Body of pancreas (tissue), 4 donors: ENCODE measurements around the gene MXD4. TPM values are rescaled to one million over a fixed set of nuclear protein-coding genes. Genes with fewer than 3 reads are reported as not detected.

Experiments
- ATAC-seq: fragments of 150-250 bp; one replicate; pipeline ENCODE4 v1.9.1; 2016
- DNase-seq, 4 donors: peaks; one replicate each; pipeline ENCODE4 v3.0.0-alpha.2; 2019
- H3K27ac ChIP-seq, 4 donors: fragments of 200-600 bp; sonication (generic); 1 replicate in 3 of 4; 2 replicates in 1 of 4; pipeline versions ENCODE4 v1.5.1 to v1.6.1; 2016 to 2019; ENCODE audit warnings: mild to moderate bottlenecking in 1 of 4, mixed read lengths in 1 of 4, moderate library complexity in 1 of 4
- H3K27me3 ChIP-seq, 2 donors: fragments of 200-600 bp; sonication (generic); one replicate each; pipeline ENCODE4 v1.6.0; 2016; ENCODE audit warnings: mild to moderate bottlenecking in 1 of 2
- H3K36me3 ChIP-seq, 2 donors: fragments of 200-600 bp; sonication (generic); replicated peaks in 1 of 2; 2 replicates each; pipeline ENCODE4 v1.5.1; 2016; ENCODE audit warnings: low read depth in 2 of 2; ENCODE audit not compliant: insufficient read depth in 1 of 2
- H3K4me1 ChIP-seq: fragments of 200-600 bp; sonication (generic); one replicate; pipeline ENCODE4 v1.6.0; 2016
- H3K4me3 ChIP-seq, 2 donors: fragments of 200-600 bp; sonication (generic); 1 replicate in 1 of 2; 2 replicates in 1 of 2; pipeline ENCODE4 v1.5.1; 2016 to 2019
- H3K9me3 ChIP-seq, 3 donors: fragments of 200-600 bp; sonication (generic); 1 replicate in 2 of 3; 2 replicates in 1 of 3; pipeline ENCODE4 v1.5.1; 2016
- POLR2A ChIP-seq, 3 donors: fragments of 450-650 bp; IDR thresholded peaks; one replicate each; pipeline ENCODE4 v1.6.1; 2016; ENCODE audit warnings: antibody characterized with exemption in 3 of 3, mild to moderate bottlenecking in 2 of 3
- WGBS, 2 donors: methylation state at CpG; one replicate each; pipeline ENCODE4 v1.1.5; 2017; 5-methylcytosine and 5-hydroxymethylcytosine counted together
- intact Hi-C: fragments of 100-400 bp; cut with DNase I; formaldehyde crosslinking; loops from one replicate; pipeline ENCODE4 v1.15.1; 2023
- total RNA-seq, 2 donors: library from RNA; depleted of rRNA; stranded (reverse); fragments of >200 nt; gene quantifications; one replicate each; pipeline ENCODE4 v1.1.0, GENCODE V29; 2016
- TF ChIP-seq, protein P1 (sequence below), 7 experiments: fragments of 450-650 bp in 4 of 7; fragments of 200-600 bp in 3 of 7; sonication (generic) in 3 of 7; IDR thresholded peaks; one replicate each; pipeline ENCODE4 v1.5.1; 2016 to 2019; ENCODE audit warnings: antibody characterized with exemption in 7 of 7

The MXD4 gene
- total RNA-seq, 2 donors from 2014 or later, result 40.7 to 45.5 TPM

- ATAC-seq, result no peak
- 83 to 85% methylated on average over 8 to 17 of the region's 18 CpGs for WGBS, 2 donors
- Histone ChIP-seq H3K36me3 (no peaks in the 10 kb centered on the region), H3K27ac (no peak overlapping the region), H3K27me3 (no peaks in the 10 kb centered on the region), H3K9me3 (no peaks in the 10 kb centered on the region), H3K4me1 (peaks cover 17% of the 10 kb centered on the region), H3K4me3 (no peak overlapping the region)
- intact Hi-C loops, result loop anchor here (10.0 kb wide), 1 partner anchor 157 kb away; no protein-coding TSS in a partner anchor
- TF ChIP-seq, protein P1, sequence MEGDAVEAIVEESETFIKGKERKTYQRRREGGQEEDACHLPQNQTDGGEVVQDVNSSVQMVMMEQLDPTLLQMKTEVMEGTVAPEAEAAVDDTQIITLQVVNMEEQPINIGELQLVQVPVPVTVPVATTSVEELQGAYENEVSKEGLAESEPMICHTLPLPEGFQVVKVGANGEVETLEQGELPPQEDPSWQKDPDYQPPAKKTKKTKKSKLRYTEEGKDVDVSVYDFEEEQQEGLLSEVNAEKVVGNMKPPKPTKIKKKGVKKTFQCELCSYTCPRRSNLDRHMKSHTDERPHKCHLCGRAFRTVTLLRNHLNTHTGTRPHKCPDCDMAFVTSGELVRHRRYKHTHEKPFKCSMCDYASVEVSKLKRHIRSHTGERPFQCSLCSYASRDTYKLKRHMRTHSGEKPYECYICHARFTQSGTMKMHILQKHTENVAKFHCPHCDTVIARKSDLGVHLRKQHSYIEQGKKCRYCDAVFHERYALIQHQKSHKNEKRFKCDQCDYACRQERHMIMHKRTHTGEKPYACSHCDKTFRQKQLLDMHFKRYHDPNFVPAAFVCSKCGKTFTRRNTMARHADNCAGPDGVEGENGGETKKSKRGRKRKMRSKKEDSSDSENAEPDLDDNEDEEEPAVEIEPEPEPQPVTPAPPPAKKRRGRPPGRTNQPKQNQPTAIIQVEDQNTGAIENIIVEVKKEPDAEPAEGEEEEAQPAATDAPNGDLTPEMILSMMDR (IDR thresholded peaks at IDR 0.05), result no peak
- TF ChIP-seq POLR2A (IDR thresholded peaks at IDR 0.05), result no peak
- no peak for DNase-seq
These were observed 5.5 kb upstream of the MXD4 start for GRCh38 chr4:2267320-2267811.

DNA sequence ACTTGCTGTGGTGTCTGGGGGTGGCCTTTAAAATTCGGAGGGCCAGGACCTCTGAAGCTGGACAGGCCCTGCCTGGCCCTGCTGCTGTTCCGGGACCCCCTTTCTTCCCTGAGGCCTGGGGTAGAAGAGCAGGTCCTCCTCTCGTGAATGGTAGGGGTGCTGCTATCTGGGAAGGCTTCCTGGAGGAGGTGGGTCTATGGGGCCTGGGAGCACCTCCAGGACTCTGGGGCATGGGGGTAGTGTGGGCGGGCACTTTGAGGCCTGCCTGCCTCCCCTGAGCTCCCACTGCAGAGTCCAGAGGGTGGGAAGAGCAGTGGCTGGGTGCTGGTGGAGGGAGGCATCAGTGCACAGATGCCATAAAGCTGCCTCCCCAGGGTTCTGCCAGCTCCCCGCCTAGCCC is 4.9 kb upstream of the MXD4 start:
- ATAC-seq (no peak), DNase-seq (no peak)
- Histone ChIP-seq H3K27me3 (no peaks in the 10 kb centered on the region), H3K9me3 (no peaks in the 10 kb centered on the region), H3K27ac (no peak overlapping the region), H3K4me3 (no peak overlapping the region), H3K4me1 (peaks cover 17% of the 10 kb centered on the region), H3K36me3 (no peaks in the 10 kb centered on the region)
- TF ChIP-seq POLR2A (IDR thresholded peaks at IDR 0.05), result no peak
- TF ChIP-seq, protein P1 (IDR thresholded peaks at IDR 0.05), result no peak
- intact Hi-C loops, result loop anchor here (10.0 kb wide), 1 partner anchor 158 kb away; no protein-coding TSS in a partner anchor
- WGBS, 2 donors, result 13 to 73% methylated on average over 1 to 5 of the region's 5 CpGs

DNA sequence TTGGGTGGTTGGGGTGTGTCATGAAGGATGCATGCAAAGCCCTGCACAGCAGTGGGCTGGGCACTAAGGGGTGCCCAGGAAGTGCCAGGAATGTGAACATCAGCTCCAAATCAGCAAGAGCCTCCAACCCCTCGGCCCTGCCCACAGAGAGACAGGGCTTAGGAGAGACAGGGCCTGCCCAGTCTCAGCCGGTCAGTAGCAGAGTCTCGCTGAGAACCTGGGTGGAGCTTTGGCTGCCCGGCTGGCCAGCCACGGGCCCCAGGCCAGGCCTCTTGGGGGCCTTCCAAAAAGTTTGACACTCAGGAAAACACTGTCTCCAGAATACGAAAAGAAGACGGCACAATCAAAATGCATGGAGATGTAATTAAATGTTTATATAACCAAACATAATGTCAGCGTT is 4.3 kb upstream of the MXD4 start:
- DNase-seq, result peak in 2 of 4 donors; percentile 39 to 61
- ATAC-seq, result no peak
- 29% methylated on average over 7 to 8 of the region's 8 CpGs for WGBS, 2 donors
- no peak for TF ChIP-seq POLR2A (IDR thresholded peaks at IDR 0.05)
- TF ChIP-seq, protein P1 (IDR thresholded peaks at IDR 0.05), result no peak
- intact Hi-C loops, result loop anchor here (10.0 kb wide), 1 partner anchor 159 kb away; no protein-coding TSS in a partner anchor
- no peak overlapping the region for H3K4me3 ChIP-seq
- H3K27ac ChIP-seq, result no peak overlapping the region
- no peaks in the 10 kb centered on the region for H3K27me3 ChIP-seq
- no peaks in the 10 kb centered on the region for H3K9me3 ChIP-seq
- H3K36me3 ChIP-seq, result no peaks in the 10 kb centered on the region
- peaks cover 17% of the 10 kb centered on the region for H3K4me1 ChIP-seq

DNA sequence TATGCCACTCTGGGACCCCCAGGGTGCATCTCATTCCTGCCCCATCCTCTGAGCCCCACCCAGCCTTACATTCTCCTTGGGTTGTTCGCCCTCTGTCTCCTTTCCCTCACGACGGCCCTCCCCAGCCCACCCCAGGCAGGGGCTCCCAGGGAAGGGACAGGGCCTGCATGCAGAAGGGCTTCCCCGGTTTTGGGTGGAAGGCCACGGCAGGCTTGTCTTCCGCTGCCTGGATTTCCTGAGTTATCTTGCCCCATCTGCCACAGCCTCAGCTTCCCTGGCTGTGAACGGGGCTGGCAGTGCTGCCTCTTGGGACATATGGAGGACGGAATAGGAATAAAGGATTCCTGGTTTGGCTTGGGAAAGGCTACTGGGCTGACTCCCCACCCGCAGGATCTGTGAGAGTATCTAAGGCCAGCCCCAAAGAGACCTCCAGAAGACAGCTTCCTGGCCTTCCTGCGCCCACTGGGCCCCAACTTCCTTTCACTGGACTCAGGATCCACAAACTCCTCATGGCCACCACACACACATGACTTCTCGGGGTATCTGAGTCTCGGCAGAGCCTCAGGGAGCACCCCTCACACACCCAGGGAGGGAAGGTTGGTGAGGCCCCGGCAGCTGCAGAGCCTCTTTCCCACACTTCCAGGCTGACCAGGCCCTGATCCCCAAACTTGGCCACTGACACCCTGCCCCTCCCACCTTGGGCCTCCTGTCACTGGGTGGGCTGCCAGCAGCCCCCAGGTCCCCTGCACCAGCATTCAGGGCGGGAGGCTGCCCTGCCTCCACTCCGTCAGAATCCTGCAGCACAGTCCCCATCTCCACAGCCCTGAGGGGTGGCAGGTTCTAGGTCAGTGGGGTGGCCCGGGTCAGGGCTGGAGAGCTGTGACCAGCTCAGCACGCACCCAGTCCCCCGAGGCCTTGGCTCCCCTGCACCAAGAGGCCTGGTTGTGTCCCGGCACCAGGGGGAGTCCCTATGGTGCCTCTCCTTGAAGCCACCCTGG is 3.5 kb upstream of the MXD4 start:
- 86 to 92% methylated on average over 10 to 18 of the region's 19 CpGs for WGBS, 2 donors
- intact Hi-C loops, result loop anchor here (10.0 kb wide), 1 partner anchor 159 kb away; no protein-coding TSS in a partner anchor
- TF ChIP-seq, protein P1 (IDR thresholded peaks at IDR 0.05), result no peak
- no peak for TF ChIP-seq POLR2A (IDR thresholded peaks at IDR 0.05)
- H3K4me1 ChIP-seq, result peaks cover 23% of the 10 kb centered on the region
- ATAC-seq (no peak), DNase-seq (no peak)
- no peaks in the 10 kb centered on the region for H3K27me3 ChIP-seq
- H3K9me3 ChIP-seq, result no peaks in the 10 kb centered on the region
- H3K27ac ChIP-seq, result no peak overlapping the region
- no peaks in the 10 kb centered on the region for H3K36me3 ChIP-seq
- no peak overlapping the region for H3K4me3 ChIP-seq
